GM20000 (cell line): Measurements from ENCODE around the gene IFT81.

Experiments
- DNase-seq: peaks from one replicate; pipeline ENCODE4 v3.0.0; 2012; ENCODE audit warnings: low spot score
- CTCF ChIP-seq: IDR thresholded peaks from 2 replicates; pipeline ENCODE4 v1.5.1; 2012; ENCODE audit warnings: mild to moderate bottlenecking, control low read depth; ENCODE audit errors: extremely low read depth, missing control alignments

The IFT81 gene

GRCh38 chr12:110117956-110118685, 6.0 kb upstream of the IFT81 start:
- no peak for DNase-seq
- TF ChIP-seq CTCF = no peak

GRCh38 chr12:110122929-110123328, 1.2 kb upstream of the IFT81 start:
- no peak for TF ChIP-seq CTCF
- DNase-seq = no peak

- DNase-seq = no peak
- no peak for TF ChIP-seq CTCF
These were observed 263 bp upstream of the IFT81 start for GRCh38 chr12:110123919-110124268.

- no peak for TF ChIP-seq CTCF
- no peak for DNase-seq
These were observed 2.4 kb downstream of the IFT81 start for GRCh38 chr12:110126557-110126956.

GRCh38 chr12:110134691-110135411, 10.7 kb downstream of the IFT81 start:
- TF ChIP-seq CTCF = no peak
- no peak for DNase-seq

- TF ChIP-seq CTCF = no peak
- DNase-seq = no peak
These were observed 11.6 kb downstream of the IFT81 start for GRCh38 chr12:110135806-110136205.

GRCh38 chr12:110137786-110138185, 13.6 kb downstream of the IFT81 start:
- no peak for DNase-seq
- no peak for TF ChIP-seq CTCF
